ENCODE data around the gene NPHS1. TPM values are rescaled to one million over a fixed set of nuclear protein-coding genes. Genes with fewer than 3 reads are reported as not detected.

The NPHS1 gene
- total and polyA plus RNA-seq, 2 of the 8 experiments (the other 6 are each of a cell fraction or from before 2014, with no cell fraction given): 1.3 to 1.4 TPM

DNA sequence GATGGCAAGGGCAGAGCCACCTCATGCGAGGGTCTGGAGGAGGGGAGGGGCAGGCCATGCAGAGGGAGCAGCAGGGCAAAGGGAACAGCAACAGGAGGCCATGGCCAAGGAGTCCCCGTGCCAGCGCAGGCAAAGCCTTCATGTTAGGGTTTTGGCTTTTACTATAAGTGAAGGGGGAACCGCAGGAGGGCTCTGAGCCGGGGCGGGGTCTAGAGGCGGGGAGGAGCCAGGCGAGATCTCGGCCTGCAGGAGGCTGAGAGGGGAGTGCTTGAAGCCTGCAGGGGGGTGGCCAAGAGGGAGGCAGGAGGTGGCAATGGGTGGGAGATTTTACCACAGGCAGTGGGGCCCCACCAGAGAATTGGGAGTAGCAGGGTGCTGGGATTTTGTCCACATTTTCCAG lies 70.7 kb downstream of the NPHS1 start (continued):
- no peak for TF ChIP-seq HDAC2 (IDR thresholded peaks at IDR 0.05; ENCODE audit: borderline replicate concordance in 1 of 2, low read depth in 2 of 2, low read length in 2 of 2)
- TF ChIP-seq, protein P1, sequence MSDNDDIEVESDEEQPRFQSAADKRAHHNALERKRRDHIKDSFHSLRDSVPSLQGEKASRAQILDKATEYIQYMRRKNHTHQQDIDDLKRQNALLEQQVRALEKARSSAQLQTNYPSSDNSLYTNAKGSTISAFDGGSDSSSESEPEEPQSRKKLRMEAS (IDR thresholded peaks at IDR 0.05): no peak
- TF ChIP-seq RXRA (IDR thresholded peaks at IDR 0.05; ENCODE audit: insufficient read depth, low read depth, low read length): no peak
- TF ChIP-seq, protein P2, sequence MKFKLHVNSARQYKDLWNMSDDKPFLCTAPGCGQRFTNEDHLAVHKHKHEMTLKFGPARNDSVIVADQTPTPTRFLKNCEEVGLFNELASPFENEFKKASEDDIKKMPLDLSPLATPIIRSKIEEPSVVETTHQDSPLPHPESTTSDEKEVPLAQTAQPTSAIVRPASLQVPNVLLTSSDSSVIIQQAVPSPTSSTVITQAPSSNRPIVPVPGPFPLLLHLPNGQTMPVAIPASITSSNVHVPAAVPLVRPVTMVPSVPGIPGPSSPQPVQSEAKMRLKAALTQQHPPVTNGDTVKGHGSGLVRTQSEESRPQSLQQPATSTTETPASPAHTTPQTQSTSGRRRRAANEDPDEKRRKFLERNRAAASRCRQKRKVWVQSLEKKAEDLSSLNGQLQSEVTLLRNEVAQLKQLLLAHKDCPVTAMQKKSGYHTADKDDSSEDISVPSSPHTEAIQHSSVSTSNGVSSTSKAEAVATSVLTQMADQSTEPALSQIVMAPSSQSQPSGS (IDR thresholded peaks at IDR 0.05; ENCODE audit: low read length): no peak
- TF ChIP-seq RNF2 (IDR thresholded peaks at IDR 0.05; ENCODE audit: borderline replicate concordance, low read depth, low read length, missing control alignments, poor library complexity, severe bottlenecking): no peak
- no peak for TF ChIP-seq JUN (IDR thresholded peaks at IDR 0.05; ENCODE audit: low read depth, low read length)
- TF ChIP-seq BCL11A (IDR thresholded peaks at IDR 0.05; ENCODE audit: low read depth in 2 of 2, low read length in 2 of 2): no peak
